Measurements from ENCODE around the gene FHIT.

The FHIT gene

GRCh38 chr3:61251174-61251972 is at the start of gene FHIT:
FHIT (minus strand) TSS chr3:61251452.
- peak; percentile 78 to 86 (median 81) for DNase-seq (ENCODE audit: low read depth in 3 of 3)

DNA sequence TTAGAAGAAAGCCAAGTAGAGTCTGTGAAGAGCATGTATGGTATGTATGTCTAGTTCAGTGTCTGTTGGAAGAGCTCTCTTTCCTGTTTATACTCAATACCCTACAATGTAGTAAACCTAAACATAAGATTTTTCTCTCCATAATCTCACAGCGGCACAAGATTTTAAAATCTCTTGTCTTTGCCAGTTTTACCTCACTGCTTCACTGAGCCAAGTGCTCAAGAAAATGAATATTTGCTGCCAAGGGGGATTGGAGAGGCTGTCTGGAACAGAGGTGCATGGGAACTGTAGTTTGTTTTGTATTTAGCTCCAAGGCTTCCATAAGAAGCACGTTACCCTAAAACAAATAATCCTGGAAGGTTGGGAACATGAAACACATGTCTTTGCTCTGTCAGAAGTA is 49.5 kb upstream of the FHIT start:
- DNase-seq (ENCODE audit: low read depth in 3 of 3), result no peak

DNA sequence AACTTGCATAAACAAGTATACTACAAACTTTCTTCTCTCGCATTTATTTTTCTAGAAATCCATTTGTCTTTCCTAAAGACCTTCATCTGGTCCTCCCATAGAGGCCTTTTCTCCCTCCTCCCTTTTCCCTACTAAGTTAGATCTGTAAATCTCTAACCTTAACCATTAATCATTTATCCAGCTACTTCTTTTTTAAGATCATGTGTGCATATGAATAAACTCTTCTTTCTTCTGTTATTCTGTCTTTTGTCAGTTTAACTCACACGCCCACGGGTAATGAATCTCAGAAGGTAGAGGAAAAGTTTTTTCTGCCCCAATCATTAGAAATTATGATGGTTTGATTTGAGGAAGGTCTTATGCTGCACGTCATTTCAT is 48.7 kb upstream of the FHIT start:
- no peak for DNase-seq (ENCODE audit: low read depth in 3 of 3)

GRCh38 chr3:61299343-61300005 is 48.2 kb upstream of the FHIT start:
- DNase-seq (ENCODE audit: low read depth in 3 of 3), result no peak

DNA sequence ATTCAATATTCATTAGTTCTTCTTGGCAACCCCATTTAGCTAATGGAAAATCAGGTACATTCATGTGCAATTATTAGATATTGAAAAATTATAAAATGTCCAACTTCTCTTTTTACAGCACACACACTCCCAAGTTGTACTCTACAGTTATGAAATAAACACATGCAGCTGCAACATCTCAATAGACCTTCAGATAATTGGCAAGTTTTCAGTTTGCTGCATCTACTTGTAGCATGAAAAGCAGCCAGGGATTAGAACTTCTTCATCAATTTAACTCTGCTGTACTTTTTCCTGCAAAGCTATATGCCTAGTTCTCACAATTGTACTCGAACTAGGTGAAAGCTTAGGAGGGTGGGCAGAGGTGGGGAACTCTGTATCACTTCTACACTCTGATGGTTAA is 46.6 kb upstream of the FHIT start:
- no peak for DNase-seq (ENCODE audit: low read depth in 3 of 3)

DNA sequence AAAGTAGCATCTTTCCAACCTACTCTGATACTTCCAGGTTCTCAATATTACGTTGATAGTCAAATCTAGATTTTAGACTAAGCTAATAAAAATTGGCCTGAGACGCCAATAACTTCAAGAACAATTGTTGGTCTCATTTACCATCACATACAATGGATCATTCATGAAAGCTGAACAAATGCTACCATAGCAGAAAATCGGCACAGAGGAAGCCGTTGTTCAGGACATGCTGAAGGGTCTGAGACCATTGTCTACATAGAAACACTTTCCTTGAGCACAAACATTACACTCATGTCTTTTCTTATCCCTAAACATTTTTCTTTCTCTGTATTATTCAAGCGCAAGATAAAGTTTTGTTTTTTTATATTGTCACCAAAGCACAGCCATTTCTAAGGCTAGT is 37.2 kb upstream of the FHIT start:
- DNase-seq (ENCODE audit: low read depth in 3 of 3), result no peak

- DNase-seq (ENCODE audit: low read depth in 3 of 3), result no peak
Measured at GRCh38 chr3:61283876-61284275, 32.6 kb upstream of the FHIT start.

- DNase-seq (ENCODE audit: low read depth in 3 of 3), result no peak
Measured at GRCh38 chr3:61278713-61279112, 27.5 kb upstream of the FHIT start.

- no peak for DNase-seq (ENCODE audit: low read depth in 3 of 3)
Measured at GRCh38 chr3:61277411-61277810, 26.2 kb upstream of the FHIT start.

DNA sequence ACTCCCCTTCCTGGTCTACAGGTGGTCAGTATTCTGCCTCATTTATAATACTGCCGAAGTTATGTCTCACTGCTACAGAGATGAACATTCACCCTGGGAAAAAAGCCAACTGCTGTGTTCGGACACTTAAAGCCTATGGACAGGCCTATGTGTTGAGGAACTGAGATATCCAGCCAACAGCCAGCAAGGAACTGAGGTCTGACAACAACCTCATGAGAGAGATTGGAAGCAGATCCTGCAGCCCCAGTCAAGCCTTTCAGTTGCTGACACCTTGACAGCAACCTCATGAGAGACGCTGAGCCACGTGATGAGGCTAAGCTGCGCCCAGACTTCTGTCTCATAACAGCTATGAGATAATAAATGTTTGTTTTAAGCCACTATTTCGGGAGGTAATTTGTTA is 18.2 kb upstream of the FHIT start:
- no peak for DNase-seq (ENCODE audit: low read depth in 3 of 3)

GRCh38 chr3:61268644-61269043 is 17.4 kb upstream of the FHIT start:
- DNase-seq (ENCODE audit: low read depth in 3 of 3), result no peak

DNA sequence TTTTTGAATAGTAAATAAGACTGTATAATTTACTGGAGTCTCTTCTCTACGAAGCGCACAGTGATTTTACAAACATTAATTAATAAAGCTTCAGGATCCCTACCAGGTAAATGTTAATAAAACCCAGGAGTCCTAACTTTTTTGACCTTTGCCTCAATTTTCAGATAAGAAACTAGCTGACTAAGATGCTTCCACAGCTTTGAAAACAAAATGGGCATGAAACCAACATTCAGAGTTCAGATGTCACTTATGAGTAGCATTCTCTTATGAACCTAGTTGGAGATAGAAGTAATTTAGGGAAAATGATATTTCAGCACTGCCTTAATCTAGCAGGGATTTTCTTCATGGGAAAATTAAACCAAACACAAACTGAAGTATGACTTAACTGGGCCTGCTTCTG is 13.0 kb upstream of the FHIT start:
- no peak for DNase-seq (ENCODE audit: low read depth in 3 of 3)

DNA sequence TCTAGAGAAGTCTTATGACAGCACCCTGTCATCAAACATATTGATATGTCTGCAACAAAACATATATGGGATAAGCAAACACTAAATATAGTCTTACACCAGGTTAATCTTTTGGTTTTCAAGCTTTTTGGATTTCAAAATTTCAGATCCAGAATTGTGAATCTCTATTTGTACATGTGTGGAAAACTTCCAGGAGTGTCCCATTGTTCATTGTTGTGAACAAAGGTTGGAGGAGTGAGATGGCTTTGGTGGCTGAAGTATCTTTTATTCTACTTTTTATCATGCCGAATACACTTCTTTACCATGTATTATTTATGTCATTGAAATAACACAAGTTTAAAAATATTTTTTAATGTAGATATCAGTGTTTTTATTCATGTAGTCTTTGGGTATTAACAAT is 5.9 kb upstream of the FHIT start:
- no peak for DNase-seq (ENCODE audit: low read depth in 3 of 3)

- DNase-seq (ENCODE audit: low read depth in 3 of 3), result no peak
Measured at GRCh38 chr3:61253756-61254155, 2.5 kb upstream of the FHIT start.

DNA sequence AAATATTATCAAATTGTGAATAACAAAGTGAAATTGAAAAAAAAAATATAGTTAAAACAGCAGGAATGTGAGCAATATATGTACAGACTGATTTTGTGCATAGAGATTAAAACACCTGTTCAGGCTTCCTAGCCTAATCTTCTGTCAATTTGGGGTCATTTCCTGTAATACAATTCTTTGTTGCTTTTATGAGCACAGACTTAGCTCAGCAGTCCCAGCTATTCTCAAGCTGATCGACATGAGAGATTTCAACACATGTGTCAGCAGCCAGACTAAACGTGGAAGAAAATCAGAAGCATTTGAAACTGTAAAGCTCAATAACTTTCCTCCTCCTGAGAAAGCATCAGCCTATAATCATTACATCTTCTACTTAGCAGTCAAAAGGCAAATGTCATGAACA is 1.6 kb upstream of the FHIT start:
- no peak for DNase-seq (ENCODE audit: low read depth in 3 of 3)

DNA sequence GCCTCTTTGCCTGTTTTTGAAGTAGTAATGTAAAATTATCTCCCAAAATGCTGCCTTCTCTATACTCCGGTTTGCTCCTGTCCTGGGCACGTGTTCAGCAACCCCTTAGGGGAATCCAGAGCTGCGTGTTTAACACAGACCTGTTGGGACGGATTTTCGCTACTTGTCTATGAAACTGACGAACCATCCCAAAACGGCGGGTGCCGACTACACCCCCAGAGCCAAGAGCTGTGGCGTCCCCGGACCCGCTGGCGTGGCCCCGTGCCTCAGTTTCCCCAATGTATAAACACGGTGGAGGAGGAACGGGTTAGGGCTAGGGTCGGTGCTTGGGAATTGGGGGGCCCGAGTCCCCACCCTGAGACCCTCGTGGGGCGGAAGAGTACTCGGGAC is 473 bp downstream of the FHIT start:
- DNase-seq (ENCODE audit: low read depth in 3 of 3), result no peak

DNA sequence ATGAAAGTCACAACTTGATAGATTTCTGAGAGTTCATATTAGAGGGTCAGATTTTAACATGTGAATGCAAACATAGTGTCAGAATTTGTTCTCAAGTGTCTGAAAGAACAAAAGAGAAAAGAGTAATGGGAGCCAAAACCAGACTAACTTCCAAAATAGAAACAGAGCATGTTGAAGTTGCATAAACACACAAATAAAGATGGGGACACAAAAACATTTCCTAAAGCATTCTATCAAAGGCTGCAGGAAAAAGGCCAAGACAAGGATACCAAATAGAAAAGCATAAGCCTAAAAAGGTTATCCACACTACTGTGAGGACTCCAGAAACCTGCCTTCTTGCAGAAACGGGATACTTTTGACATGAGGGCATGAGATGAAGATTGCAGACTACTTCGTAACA is 2.8 kb downstream of the FHIT start:
- DNase-seq (ENCODE audit: low read depth in 3 of 3), result no peak

- DNase-seq (ENCODE audit: low read depth in 3 of 3), result no peak
Measured at GRCh38 chr3:61247191-61247590, 4.1 kb downstream of the FHIT start.

- DNase-seq (ENCODE audit: low read depth in 3 of 3), result no peak
Measured at GRCh38 chr3:61239871-61240270, 11.4 kb downstream of the FHIT start.

- no peak for DNase-seq (ENCODE audit: low read depth in 3 of 3)
Measured at GRCh38 chr3:61237858-61238257, 13.4 kb downstream of the FHIT start.

DNA sequence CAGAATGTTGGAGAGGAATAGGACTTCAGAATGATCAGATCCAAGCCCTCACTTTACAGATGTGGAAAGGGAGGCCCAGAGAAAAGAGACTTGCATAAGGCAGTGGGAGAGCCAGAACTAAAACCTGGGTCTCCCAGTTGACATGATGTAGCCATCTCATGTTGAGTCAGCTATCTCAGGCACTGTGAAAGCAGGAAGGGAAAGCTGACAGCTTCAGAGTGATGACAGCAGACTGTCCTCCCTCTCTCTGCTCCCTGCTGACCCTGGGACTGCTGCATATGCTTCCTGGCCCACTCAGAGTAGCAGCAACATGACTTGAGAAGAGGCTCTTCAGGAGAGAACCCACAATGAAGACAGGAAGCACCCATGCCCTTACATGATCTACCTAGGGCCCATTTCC is 14.7 kb downstream of the FHIT start:
- no peak for DNase-seq (ENCODE audit: low read depth in 3 of 3)

DNA sequence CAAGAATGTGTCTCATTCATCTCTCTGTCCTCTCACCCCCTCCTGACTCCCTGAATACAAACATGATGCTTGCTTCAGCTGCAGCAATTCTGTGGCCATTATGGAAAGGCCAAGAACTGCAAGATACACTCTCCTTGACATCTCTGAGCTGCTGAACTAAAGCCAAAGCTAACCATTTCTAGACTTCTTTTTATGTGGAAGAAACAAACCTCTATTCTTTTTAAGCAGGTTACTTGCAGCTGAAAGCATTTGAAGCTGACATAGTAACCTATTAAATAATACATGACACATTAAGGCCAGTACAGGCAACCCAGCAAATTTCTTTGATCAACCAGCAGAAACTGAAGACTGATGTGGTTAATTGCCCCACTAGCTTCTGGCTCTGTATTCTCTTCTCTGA is 17.5 kb downstream of the FHIT start:
- DNase-seq (ENCODE audit: low read depth in 3 of 3), result no peak

DNA sequence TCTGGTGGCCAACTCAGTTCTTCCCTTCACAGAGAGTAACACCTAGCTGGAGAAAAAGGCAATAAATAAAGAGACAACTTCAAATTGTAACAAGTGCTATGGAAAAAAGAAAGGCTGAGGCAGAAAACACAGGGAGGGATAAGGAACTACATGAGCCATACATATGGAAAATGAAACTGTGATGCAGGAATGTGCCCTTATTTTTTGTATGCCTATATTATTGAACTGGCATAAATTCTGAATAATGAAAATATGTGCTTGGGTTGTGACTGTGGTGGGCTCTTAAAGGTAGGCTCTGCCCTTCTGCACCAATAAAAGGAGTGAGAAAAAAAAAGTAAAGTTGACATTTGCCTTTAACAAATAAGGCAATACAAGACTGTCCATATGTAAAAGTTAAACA is 19.6 kb downstream of the FHIT start:
- DNase-seq (ENCODE audit: low read depth in 3 of 3), result no peak

- DNase-seq (ENCODE audit: low read depth in 3 of 3), result no peak
Measured at GRCh38 chr3:61227799-61228198, 23.5 kb downstream of the FHIT start.

Measured in stimulated activated CD4-positive, alpha-beta T cell treated with anti-CD3 and anti-CD28 coated beads, TNF-alpha, amount 100 ng/mL, for 4 hours (primary cell).